GM19438 (cell line): ENCODE results near the gene HABP2.

Source experiments
- ATAC-seq: cut with Tn5 transposase; IDR thresholded peaks from one replicate; pipeline ENCODE4 v1.9.1; 2021; ENCODE audit warnings: low read depth; ENCODE audit not compliant: unreplicated experiment

The HABP2 gene

GRCh38 chr10:113592380-113592779 is 39.5 kb downstream of the HABP2 start:
- ATAC-seq, result no peak

- ATAC-seq, result no peak
Observed at GRCh38 chr10:113594652-113595051, 41.8 kb downstream of the HABP2 start.

DNA sequence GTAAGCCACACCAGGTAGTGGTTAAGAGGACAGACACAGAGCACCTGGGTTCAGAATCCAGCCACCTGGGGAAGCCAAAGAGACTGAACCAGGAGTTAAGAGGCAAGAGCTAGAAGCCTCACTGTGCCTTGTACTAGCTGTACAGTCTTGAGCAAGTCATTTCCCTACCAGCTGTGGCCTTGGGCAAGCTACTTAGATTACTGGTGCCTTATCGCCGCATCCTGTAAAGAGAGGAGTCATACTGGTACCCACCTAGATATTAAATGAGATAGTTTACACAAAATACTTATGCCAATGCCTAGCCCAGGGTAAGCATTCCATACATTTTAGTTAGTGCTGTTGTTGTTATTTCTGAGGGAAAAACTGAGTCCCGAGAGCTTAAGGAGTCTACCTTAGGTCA is 47.7 kb downstream of the HABP2 start:
- ATAC-seq, result no peak

GRCh38 chr10:113603057-113603777 is 50.4 kb downstream of the HABP2 start:
- ATAC-seq, result no peak

GRCh38 chr10:113604572-113604971 is 51.7 kb downstream of the HABP2 start:
- ATAC-seq, result no peak

- no peak for ATAC-seq
Observed at GRCh38 chr10:113605268-113605978, 52.6 kb downstream of the HABP2 start.

DNA sequence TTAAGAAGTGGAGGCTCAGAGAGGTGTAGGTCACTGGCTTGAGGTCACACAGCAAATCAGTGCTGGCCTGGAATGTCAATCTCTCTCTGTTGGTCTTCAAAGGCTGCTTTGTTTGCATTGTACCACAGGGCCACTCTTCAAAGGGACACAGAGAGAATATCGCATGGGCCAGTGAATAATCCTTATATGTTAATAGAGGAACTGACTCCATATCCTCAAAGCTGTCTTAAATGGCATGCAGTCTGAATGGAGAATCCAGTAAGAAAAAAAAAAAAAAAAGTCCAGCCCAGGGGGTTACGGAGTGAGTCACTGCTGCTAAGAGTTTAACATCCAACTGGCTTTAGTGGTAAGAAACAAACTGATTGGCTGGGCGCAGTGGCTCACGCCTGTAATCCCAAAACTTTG is 56.9 kb downstream of the HABP2 start:
- no peak for ATAC-seq

DNA sequence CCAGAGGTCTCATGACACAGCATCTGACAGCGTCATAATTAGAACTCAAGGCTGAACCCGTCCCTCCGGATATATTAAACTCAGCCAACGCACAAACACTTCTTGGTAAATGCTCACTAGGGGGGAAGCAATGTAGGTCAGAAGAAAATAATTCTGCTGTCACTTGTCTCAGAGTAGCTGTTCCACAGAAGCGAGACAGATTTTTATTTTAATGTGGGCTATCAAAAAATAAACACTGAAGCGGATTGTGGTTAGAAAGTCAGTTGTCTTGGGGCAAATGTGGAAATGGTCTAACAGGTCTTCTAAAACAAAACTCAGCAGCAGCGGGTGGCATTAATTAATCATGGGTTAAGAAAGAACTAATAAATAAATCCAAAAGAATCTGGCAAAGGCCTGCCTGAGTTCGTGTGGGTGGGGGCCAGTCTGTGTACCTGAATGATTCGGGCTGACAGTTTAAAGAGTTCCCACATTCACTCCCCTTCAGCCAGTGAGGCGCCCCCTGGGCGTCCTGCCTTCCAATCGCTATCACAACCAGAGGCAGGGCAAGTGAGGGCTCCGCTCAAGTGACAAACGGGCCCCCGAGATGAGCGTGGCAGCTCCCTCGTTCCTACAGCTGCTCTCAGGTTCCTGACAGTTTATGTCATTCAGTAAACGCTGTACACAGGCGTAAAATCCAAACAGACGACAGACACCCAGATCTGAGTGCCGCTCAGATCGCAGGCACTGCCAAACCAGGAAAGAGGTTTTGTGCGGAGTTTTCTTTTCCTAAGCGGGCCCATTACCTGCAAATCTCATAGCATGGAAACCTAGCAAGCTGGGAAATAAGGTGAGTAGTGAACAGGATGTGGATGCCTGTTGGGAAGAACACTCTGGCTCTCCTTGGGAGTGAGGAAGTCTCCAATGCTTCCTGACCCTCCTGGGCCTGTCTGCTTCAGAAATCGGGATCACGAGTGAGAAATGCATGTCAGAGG is 58.1 kb downstream of the HABP2 start:
- no peak for ATAC-seq

GRCh38 chr10:113612154-113612553 is 59.3 kb downstream of the HABP2 start:
- ATAC-seq, result no peak

- ATAC-seq, result no peak
Observed at GRCh38 chr10:113613427-113613826, 60.6 kb downstream of the HABP2 start.

DNA sequence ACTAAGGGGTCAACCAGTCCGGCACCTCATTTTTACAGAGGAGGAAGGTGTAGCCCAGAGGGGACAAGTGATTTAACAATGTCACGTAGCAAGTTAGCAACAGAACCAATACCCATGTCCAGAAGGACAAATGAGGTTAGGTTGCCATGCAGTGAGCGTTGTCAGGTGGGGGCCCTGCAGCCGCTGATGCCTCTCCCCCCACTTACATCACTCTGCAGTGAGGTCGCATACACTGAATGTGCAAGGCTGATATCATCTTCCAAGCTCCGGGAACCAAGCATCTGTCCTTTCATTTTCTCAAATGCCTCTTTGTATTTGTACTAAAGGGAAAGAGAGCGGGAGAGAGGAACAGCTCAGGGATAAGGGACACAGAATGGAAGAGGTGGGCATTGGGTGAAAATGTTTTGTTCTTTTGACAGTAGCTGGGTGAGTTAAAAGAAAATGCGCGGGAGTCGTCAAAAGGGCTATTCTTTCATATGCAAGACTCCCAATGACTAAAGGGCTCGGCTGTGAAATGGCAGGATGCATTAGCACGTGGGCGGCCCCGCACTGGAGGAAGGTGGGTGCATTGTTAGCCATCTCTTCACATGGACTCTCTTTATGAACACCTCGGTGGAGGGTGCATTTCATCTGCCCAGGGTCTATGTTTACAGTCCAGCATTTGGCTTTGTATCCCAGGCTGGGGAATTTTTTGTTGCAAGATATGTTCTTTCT is 61.3 kb downstream of the HABP2 start:
- ATAC-seq, result no peak

GRCh38 chr10:113616244-113617074 is 63.6 kb downstream of the HABP2 start:
- no peak for ATAC-seq

GRCh38 chr10:113617086-113617485 is 64.2 kb downstream of the HABP2 start:
- ATAC-seq, result no peak

DNA sequence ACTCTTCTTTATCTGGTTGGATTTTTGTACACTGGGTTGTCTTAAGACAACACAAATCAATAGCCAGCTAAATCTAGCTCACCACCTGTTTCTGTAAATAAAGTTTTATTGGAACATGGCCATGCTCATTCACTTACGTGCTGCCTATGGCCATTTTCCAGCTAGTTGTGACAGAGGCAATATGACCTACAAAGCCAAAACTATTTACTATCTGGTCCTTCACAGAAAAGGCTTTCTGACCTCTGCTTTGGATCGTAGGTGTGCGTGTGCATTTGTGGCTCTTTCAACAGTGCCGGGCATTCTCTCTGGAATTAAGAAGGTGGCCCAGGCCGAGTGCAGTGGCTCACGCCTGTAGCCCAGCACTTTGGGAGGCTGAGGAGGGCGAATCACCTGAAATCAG is 65.5 kb downstream of the HABP2 start:
- ATAC-seq, result no peak

DNA sequence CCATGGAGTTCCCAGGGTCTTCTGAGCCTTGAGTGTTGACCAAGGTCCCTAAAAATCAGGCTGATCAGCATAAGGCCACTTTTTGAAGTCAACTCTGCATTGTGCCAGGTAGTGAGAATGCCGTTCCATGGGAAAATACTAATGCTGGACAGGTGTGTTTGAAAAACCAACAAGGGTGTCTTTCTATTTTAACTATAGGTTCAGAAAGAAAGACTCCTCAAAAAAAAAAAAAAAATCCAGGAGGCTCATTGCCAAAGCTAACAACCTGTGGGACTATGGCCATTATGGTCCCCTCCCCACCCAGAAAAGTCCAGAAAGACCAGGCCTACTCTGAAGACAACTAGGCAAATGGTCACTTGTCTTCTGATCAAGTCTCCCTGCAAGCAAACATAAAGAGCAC is 66.5 kb downstream of the HABP2 start:
- ATAC-seq, result no peak

- no peak for ATAC-seq
Observed at GRCh38 chr10:113620511-113620910, 67.7 kb downstream of the HABP2 start.

DNA sequence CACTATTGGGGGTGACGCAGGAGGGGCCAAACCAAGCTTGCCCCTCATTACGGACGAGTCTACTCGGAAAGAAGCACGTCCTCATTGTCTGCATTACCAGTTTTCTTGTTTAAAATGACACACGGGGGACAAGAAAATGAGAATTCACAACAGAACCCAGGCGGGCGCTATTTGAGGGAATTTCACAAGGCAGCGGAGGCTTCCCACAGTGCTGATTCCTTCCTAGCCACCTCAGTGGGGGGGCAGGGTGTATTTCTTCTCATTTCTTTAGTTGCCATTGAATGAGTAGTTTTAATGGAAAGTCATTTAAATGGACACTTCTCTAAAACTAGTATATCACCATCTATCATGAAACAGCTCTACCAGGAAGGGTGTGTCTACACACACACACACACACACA is 68.1 kb downstream of the HABP2 start:
- no peak for ATAC-seq

GRCh38 chr10:113621799-113622198 is 68.9 kb downstream of the HABP2 start:
- ATAC-seq, result no peak

DNA sequence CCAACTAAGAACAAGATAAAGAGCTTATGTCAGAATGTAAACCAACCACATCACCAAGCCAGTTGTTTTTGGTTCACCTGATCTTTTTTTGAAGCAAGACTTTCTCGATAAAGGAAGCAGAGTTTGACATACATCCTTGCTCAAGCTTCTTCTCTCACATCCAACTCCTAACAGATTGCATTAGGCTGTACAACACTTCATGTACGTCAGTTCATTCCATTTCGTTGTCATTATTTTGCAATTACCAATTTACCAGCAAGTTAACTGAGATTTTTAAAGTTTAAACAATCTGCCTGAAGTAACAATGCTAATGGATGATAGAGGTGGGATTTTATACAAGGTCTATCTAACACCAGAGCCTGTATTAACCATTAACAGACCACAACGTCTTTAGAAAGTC is 70.0 kb downstream of the HABP2 start:
- no peak for ATAC-seq
